ENCODE data around the gene TRIO. TPM values are rescaled to one million over a fixed set of nuclear protein-coding genes. Genes with fewer than 3 reads are reported as not detected.

TRIO gene
- total and polyA plus RNA-seq, 10 of the 15 experiments (the other 5 are each of a cell fraction or from before 2014, with no cell fraction given), result 5.1 to 96.4 (median 44.6) TPM

DNA sequence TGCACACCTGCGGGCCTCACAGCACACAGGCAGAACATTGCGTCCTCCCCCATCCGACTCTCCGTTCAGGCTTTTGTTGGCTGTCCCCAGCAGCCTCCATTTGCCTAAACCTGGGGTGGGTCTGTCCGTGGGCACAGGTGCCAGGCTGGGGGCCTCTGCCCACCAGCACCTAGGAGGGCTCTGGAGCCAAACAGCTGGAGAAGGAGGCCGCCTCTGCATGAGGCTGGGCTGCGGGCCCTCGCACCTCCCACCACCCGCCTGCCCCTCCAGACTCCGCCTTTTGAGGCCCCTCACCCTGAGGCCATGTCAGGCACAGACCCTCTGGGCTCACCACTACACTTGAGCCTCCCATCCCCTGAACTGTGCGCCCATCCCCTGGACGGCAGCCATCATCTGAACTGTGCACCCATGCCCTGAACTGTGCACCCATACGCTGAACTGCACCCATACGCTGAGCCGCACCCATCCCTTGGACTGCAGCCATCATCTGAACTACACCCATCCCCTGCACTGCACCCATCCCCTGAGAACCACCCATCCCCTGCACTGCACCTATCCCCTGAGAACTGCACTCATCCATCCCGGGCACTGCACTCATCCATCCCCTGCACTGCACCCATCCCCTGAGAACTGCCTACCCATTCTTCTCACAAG, 340.5 kb downstream of the TRIO start:
- ChIA-PET SMC1A (ENCODE audit: uncharacterized antibody, unreplicated experiment) (no interaction called here), POLR2A (no interaction called here), RAD21 (ENCODE audit: unreplicated experiment) (no interaction called here), CTCF (no interaction called here)
- Histone ChIP-seq H3K9me3 (replicated peaks; ENCODE audit: control insufficient read depth, insufficient read depth, low read length) (no peaks in the 10 kb centered on the region), H3K79me2 (ENCODE audit: control insufficient read depth, insufficient read depth, low read length) (no peaks in the 10 kb centered on the region), H3K4me3 (no peak overlapping the region), H3K27me3 (replicated peaks in 1 of 2; ENCODE audit: control insufficient read depth in 2 of 2, insufficient read depth in 2 of 2, low read length in 1 of 2) (no peaks in the 10 kb centered on the region), H3K9ac (ENCODE audit: control insufficient read depth, insufficient read depth, low read length) (no peak overlapping the region), H4K20me1 (ENCODE audit: control insufficient read depth, insufficient read depth) (no peaks in the 10 kb centered on the region), H3K4me1 (ENCODE audit: control insufficient read depth, insufficient read depth, low read length) (no peaks in the 10 kb centered on the region), H3K36me3 (ENCODE audit: control insufficient read depth in 2 of 2, insufficient read depth in 2 of 2, low read length in 1 of 2) (peaks cover 10 to 25% of the 10 kb centered on the region in 2 experiments), H3K4me2 (ENCODE audit: control insufficient read depth, insufficient read depth) (no peak overlapping the region), H3K27ac (ENCODE audit: control insufficient read depth, insufficient read depth) (no peak overlapping the region), H2AFZ (ENCODE audit: control insufficient read depth, low read depth, low read length) (no peak overlapping the region)
- in situ Hi-C loops (cut with MboI), result no loop called here
- WGBS (ENCODE audit: insufficient coverage, insufficient replicate concordance, low lambda C conversion rate, missing lambda C conversion rate), result 95% methylated on average over 16 of the region's 16 CpGs
- no TSS peak for BruUV-seq (replicated peaks)
- intact Hi-C loops (cut with micrococcal nuclease; ENCODE audit: unreplicated experiment), result no loop called here
- ATAC-seq, result no peak; the same call in none of the 3 replicates
- no peak for DNase-seq (ENCODE audit: low read depth, low spot score)
- FAIRE-seq, result no peak
- TF ChIP-seq, protein P1, sequence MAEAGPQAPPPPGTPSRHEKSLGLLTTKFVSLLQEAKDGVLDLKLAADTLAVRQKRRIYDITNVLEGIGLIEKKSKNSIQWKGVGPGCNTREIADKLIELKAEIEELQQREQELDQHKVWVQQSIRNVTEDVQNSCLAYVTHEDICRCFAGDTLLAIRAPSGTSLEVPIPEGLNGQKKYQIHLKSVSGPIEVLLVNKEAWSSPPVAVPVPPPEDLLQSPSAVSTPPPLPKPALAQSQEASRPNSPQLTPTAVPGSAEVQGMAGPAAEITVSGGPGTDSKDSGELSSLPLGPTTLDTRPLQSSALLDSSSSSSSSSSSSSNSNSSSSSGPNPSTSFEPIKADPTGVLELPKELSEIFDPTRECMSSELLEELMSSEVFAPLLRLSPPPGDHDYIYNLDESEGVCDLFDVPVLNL (IDR thresholded peaks at IDR 0.05; ENCODE audit: low read depth, low read length), result no peak
- TF ChIP-seq IKZF2 (IDR thresholded peaks at IDR 0.05), result no peak
- no peak for TF ChIP-seq ZNF24 (IDR thresholded peaks at IDR 0.05)
- TF ChIP-seq, protein P2, sequence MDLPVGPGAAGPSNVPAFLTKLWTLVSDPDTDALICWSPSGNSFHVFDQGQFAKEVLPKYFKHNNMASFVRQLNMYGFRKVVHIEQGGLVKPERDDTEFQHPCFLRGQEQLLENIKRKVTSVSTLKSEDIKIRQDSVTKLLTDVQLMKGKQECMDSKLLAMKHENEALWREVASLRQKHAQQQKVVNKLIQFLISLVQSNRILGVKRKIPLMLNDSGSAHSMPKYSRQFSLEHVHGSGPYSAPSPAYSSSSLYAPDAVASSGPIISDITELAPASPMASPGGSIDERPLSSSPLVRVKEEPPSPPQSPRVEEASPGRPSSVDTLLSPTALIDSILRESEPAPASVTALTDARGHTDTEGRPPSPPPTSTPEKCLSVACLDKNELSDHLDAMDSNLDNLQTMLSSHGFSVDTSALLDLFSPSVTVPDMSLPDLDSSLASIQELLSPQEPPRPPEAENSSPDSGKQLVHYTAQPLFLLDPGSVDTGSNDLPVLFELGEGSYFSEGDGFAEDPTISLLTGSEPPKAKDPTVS (IDR thresholded peaks at IDR 0.05; ENCODE audit: low read depth, low read length), result no peak
- TF ChIP-seq IRF4 (IDR thresholded peaks at IDR 0.05; ENCODE audit: low read depth, low read length), result no peak
- TF ChIP-seq SPI1 (IDR thresholded peaks at IDR 0.05; ENCODE audit: borderline replicate concordance, insufficient read depth, low read depth, low read length), result no peak
- no peak for TF ChIP-seq BCL11A (IDR thresholded peaks at IDR 0.05; ENCODE audit: low read depth, low read length)
- no peak for TF ChIP-seq SUPT20H (IDR thresholded peaks at IDR 0.05; ENCODE audit: borderline replicate concordance, control insufficient read depth, low read depth, low read length)
- no peak for TF ChIP-seq HCFC1 (IDR thresholded peaks at IDR 0.05; ENCODE audit: low read length)
- TF ChIP-seq, protein P3, sequence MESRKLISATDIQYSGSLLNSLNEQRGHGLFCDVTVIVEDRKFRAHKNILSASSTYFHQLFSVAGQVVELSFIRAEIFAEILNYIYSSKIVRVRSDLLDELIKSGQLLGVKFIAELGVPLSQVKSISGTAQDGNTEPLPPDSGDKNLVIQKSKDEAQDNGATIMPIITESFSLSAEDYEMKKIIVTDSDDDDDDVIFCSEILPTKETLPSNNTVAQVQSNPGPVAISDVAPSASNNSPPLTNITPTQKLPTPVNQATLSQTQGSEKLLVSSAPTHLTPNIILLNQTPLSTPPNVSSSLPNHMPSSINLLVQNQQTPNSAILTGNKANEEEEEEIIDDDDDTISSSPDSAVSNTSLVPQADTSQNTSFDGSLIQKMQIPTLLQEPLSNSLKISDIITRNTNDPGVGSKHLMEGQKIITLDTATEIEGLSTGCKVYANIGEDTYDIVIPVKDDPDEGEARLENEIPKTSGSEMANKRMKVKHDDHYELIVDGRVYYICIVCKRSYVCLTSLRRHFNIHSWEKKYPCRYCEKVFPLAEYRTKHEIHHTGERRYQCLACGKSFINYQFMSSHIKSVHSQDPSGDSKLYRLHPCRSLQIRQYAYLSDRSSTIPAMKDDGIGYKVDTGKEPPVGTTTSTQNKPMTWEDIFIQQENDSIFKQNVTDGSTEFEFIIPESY (IDR thresholded peaks at IDR 0.05), result no peak
- TF ChIP-seq ATF7 (IDR thresholded peaks at IDR 0.05; ENCODE audit: low read depth), result no peak
- TF ChIP-seq KLF5 (IDR thresholded peaks at IDR 0.05; ENCODE audit: partially characterized antibody), result no peak
- TF ChIP-seq, protein P4, sequence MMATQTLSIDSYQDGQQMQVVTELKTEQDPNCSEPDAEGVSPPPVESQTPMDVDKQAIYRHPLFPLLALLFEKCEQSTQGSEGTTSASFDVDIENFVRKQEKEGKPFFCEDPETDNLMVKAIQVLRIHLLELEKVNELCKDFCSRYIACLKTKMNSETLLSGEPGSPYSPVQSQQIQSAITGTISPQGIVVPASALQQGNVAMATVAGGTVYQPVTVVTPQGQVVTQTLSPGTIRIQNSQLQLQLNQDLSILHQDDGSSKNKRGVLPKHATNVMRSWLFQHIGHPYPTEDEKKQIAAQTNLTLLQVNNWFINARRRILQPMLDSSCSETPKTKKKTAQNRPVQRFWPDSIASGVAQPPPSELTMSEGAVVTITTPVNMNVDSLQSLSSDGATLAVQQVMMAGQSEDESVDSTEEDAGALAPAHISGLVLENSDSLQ (IDR thresholded peaks at IDR 0.05), result no peak
- TF ChIP-seq, protein P5, sequence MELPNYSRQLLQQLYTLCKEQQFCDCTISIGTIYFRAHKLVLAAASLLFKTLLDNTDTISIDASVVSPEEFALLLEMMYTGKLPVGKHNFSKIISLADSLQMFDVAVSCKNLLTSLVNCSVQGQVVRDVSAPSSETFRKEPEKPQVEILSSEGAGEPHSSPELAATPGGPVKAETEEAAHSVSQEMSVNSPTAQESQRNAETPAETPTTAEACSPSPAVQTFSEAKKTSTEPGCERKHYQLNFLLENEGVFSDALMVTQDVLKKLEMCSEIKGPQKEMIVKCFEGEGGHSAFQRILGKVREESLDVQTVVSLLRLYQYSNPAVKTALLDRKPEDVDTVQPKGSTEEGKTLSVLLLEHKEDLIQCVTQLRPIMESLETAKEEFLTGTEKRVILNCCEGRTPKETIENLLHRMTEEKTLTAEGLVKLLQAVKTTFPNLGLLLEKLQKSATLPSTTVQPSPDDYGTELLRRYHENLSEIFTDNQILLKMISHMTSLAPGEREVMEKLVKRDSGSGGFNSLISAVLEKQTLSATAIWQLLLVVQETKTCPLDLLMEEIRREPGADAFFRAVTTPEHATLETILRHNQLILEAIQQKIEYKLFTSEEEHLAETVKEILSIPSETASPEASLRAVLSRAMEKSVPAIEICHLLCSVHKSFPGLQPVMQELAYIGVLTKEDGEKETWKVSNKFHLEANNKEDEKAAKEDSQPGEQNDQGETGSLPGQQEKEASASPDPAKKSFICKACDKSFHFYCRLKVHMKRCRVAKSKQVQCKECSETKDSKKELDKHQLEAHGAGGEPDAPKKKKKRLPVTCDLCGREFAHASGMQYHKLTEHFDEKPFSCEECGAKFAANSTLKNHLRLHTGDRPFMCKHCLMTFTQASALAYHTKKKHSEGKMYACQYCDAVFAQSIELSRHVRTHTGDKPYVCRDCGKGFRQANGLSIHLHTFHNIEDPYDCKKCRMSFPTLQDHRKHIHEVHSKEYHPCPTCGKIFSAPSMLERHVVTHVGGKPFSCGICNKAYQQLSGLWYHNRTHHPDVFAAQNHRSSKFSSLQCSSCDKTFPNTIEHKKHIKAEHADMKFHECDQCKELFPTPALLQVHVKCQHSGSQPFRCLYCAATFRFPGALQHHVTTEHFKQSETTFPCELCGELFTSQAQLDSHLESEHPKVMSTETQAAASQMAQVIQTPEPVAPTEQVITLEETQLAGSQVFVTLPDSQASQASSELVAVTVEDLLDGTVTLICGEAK (IDR thresholded peaks at IDR 0.05; ENCODE audit: borderline replicate concordance), result no peak
- TF ChIP-seq ASH2L (IDR thresholded peaks at IDR 0.05; ENCODE audit: borderline replicate concordance, low read depth), result no peak
